ENCODE data around the gene PRCC. TPM values are rescaled to one million over a fixed set of nuclear protein-coding genes. Genes with fewer than 3 reads are reported as not detected.

PRCC gene
- total and polyA plus RNA-seq, 2 of the 13 experiments (the other 11 are each of a cell fraction or from before 2014, with no cell fraction given): 24.2 to 40.5 TPM

DNA sequence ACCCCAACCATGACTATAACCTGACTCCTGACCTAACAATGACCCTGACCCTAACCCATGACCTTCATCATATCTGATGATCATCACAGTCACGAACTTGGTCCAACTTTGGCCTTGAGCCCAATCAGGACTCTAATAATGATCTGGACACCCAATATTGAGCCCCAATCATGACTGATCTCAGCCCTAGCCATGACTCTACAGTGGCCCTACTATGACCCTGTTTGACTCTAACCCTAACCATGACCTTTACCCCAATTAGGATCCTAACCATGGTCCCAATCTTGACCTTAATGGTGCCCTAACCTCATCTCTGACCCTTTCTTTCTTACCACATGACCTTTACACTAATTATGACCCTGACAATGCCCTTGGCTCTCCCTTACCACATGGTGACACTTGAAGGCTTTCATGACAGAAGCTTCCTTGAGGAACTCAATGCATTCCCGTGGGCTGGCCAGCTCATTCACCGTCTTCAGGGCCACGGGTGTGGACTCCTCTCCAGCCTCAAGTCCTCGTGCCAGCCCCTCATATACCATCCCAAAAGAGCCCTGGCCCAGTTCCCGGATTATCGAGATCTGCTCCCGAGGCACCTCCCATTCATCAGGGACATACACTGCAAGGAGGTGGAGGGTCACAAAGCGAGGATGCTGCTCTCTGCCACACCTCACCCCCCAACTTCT lies 75.4 kb downstream of the PRCC start:
- Histone ChIP-seq H3K27me3 (ENCODE audit: control insufficient read depth in 1 of 2, insufficient read depth in 2 of 2, low read length in 2 of 2) (peaks cover 4 to 45% of the 10 kb centered on the region in 2 experiments; a peak in 3 of 5 replicates), H3K4me3 (replicated peaks in 1 of 3; ENCODE audit: insufficient read depth in 1 of 3, low read depth in 2 of 3, low read length in 3 of 3) (no peak overlapping the region), H3K79me2 (ENCODE audit: insufficient read depth, low read length) (no peaks in the 10 kb centered on the region), H3K9ac (ENCODE audit: insufficient read depth, low read depth, low read length) (no peak overlapping the region), H3K4me1 (ENCODE audit: insufficient read depth, low read length) (no peaks in the 10 kb centered on the region), H3K36me3 (replicated peaks in 1 of 2; ENCODE audit: control insufficient read depth in 1 of 2, insufficient read depth in 2 of 2, low read length in 2 of 2) (no peaks in the 10 kb centered on the region), H4K20me1 (ENCODE audit: insufficient read depth, low read length) (0 out of 2 replicates have a peak, but pooled peaks cover 5% of the 10 kb centered on the region), H3K4me2 (ENCODE audit: low read depth, low read length) (no peak overlapping the region), H2AFZ (ENCODE audit: low read length) (no peak overlapping the region), H3K27ac (ENCODE audit: extremely low read length, insufficient read depth, low read length) (no peak overlapping the region), H3K9me3 (ENCODE audit: low read length) (no peaks in the 10 kb centered on the region)
- in situ Hi-C loops (cut with HindIII; ENCODE audit: extremely low pct_ligation_motif_present, low pct_unique_long_range_greater_than_20kb): no loop called here
- DNase-seq (ENCODE audit: low spot score): no peak
- ChIA-PET CTCF (ENCODE audit: low intra/inter-chr PET ratio, low total read pairs) (no interaction called here), POLR2A (no interaction called here)
- no peak for TF ChIP-seq ZNF644 (CRISPR knock-in tag; IDR thresholded peaks at IDR 0.05; ENCODE audit: low read depth)
- no peak for TF ChIP-seq GFI1 (CRISPR knock-in tag; IDR thresholded peaks at IDR 0.05; ENCODE audit: borderline replicate concordance)
- no peak for TF ChIP-seq PCBP1 (IDR thresholded peaks at IDR 0.05; ENCODE audit: borderline replicate concordance, low read depth, low read length)
- TF ChIP-seq, protein P1, sequence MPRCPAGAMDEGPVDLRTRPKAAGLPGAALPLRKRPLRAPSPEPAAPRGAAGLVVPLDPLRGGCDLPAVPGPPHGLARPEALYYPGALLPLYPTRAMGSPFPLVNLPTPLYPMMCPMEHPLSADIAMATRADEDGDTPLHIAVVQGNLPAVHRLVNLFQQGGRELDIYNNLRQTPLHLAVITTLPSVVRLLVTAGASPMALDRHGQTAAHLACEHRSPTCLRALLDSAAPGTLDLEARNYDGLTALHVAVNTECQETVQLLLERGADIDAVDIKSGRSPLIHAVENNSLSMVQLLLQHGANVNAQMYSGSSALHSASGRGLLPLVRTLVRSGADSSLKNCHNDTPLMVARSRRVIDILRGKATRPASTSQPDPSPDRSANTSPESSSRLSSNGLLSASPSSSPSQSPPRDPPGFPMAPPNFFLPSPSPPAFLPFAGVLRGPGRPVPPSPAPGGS (CRISPR knock-in tag; IDR thresholded peaks at IDR 0.05): no peak
- no peak for TF ChIP-seq ZNF670 (CRISPR knock-in tag; IDR thresholded peaks at IDR 0.05; ENCODE audit: borderline replicate concordance)
- TF ChIP-seq NFYC (CRISPR knock-in tag; IDR thresholded peaks at IDR 0.05): no peak
- TF ChIP-seq NR1H2 (CRISPR knock-in tag; IDR thresholded peaks at IDR 0.05; ENCODE audit: borderline replicate concordance, low read depth): no peak
- TF ChIP-seq ZNF672 (CRISPR knock-in tag; IDR thresholded peaks at IDR 0.05): no peak
- no peak for TF ChIP-seq ZNF317 (CRISPR knock-in tag; IDR thresholded peaks at IDR 0.05)
- TF ChIP-seq ZBTB7B (CRISPR knock-in tag; IDR thresholded peaks at IDR 0.05): no peak
- TF ChIP-seq, protein P2, sequence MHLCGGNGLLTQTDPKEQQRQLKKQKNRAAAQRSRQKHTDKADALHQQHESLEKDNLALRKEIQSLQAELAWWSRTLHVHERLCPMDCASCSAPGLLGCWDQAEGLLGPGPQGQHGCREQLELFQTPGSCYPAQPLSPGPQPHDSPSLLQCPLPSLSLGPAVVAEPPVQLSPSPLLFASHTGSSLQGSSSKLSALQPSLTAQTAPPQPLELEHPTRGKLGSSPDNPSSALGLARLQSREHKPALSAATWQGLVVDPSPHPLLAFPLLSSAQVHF (CRISPR knock-in tag; IDR thresholded peaks at IDR 0.05): no peak
- TF ChIP-seq HNRNPUL1 (IDR thresholded peaks at IDR 0.05; ENCODE audit: low read depth, low read length): no peak
- intact Hi-C loops (cut with micrococcal nuclease; ENCODE audit: unreplicated experiment): no loop called here
- FAIRE-seq: no peak
- whole genome bisulfite sequencing (ENCODE audit: low lambda C conversion rate): 24% methylated on average over 8 of the region's 9 CpGs
- BruUV-seq (replicated peaks): no TSS peak
- no peak for ATAC-seq
